ENCODE results near the gene DCAF12.

GRCh38 chr9:34151398-34151797, 24.9 kb upstream of the DCAF12 start:
- TF ChIP-seq, protein P1, sequence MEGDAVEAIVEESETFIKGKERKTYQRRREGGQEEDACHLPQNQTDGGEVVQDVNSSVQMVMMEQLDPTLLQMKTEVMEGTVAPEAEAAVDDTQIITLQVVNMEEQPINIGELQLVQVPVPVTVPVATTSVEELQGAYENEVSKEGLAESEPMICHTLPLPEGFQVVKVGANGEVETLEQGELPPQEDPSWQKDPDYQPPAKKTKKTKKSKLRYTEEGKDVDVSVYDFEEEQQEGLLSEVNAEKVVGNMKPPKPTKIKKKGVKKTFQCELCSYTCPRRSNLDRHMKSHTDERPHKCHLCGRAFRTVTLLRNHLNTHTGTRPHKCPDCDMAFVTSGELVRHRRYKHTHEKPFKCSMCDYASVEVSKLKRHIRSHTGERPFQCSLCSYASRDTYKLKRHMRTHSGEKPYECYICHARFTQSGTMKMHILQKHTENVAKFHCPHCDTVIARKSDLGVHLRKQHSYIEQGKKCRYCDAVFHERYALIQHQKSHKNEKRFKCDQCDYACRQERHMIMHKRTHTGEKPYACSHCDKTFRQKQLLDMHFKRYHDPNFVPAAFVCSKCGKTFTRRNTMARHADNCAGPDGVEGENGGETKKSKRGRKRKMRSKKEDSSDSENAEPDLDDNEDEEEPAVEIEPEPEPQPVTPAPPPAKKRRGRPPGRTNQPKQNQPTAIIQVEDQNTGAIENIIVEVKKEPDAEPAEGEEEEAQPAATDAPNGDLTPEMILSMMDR (IDR thresholded peaks at IDR 0.05; ENCODE audit: low read length): no peak
- no peak for TF ChIP-seq EZH2 (optimal IDR thresholded peaks at IDR 0.05; ENCODE audit: low read depth, low read length)

Data from MM.1S (cell line).